ENCODE results near the gene PALM3. TPM values are rescaled to one million over a fixed set of nuclear protein-coding genes. Genes with fewer than 3 reads are reported as not detected.

Gene PALM3
- total and polyA plus RNA-seq, 2 experiments from 2014 or later: 16.6 to 45.8 TPM

GRCh38 chr19:14066134-14066533 lies 4.3 kb upstream of the PALM3 start:
- Mint-ChIP-seq H3K4me3 (no peak overlapping the region), H3K27ac (no peak overlapping the region), H3K36me3 (ENCODE audit: low read depth) (no peaks in the 10 kb centered on the region), H3K4me1 (peaks cover 5% of the 10 kb centered on the region; the same call in 2 of the 3 replicates), H3K9me3 (no peaks in the 10 kb centered on the region; the same call in 2 of the 3 replicates), H3K27me3 (ENCODE audit: insufficient read depth, low read depth, poor library complexity) (peaks cover 13% of the 10 kb centered on the region)
- no peaks in the 10 kb centered on the region for H3K9me2 ChIP-seq (ENCODE audit: insufficient read depth)
- no peaks in the 10 kb centered on the region for H4K20me1 ChIP-seq (replicated peaks; ENCODE audit: insufficient read depth)
- H3K36me3 ChIP-seq (ENCODE audit: insufficient read depth): no peaks in the 10 kb centered on the region
- 0 out of 2 replicates have a peak, but pooled peaks cover 8% of the 10 kb centered on the region for H3F3A ChIP-seq (replicated peaks; ENCODE audit: low read depth)
- peaks cover 8% of the 10 kb centered on the region; the same call in 1 of the 2 replicates for H3K27me3 ChIP-seq (ENCODE audit: insufficient read depth)
- DNase-seq (ENCODE audit: low spot score) (no peak), ATAC-seq (no peak)
- TF ChIP-seq CTCF (conservative IDR thresholded peaks at IDR 0.05; ENCODE audit: low read depth in 2 of 2): no peak
- TF ChIP-seq NANOG (IDR thresholded peaks at IDR 0.05; ENCODE audit: borderline replicate concordance): no peak
- no peak for TF ChIP-seq CREB1 (CRISPR knock-in tag; IDR thresholded peaks at IDR 0.05; ENCODE audit: low read depth)
- no peak for TF ChIP-seq REST (IDR thresholded peaks at IDR 0.05; ENCODE audit: unreplicated experiment)
- no peak overlapping the region for H2AFZ ChIP-seq
- H3K4me3 ChIP-seq: no peak overlapping the region
- H3K79me2 ChIP-seq (replicated peaks; ENCODE audit: insufficient read depth): no peaks in the 10 kb centered on the region
- no peak overlapping the region for H3K4me2 ChIP-seq
- no peak overlapping the region for H3K27ac ChIP-seq (ENCODE audit: low read depth)
- 0 out of 2 replicates have a peak, but pooled peaks cover 2% of the 10 kb centered on the region for H3K4me1 ChIP-seq (ENCODE audit: insufficient read depth)

GRCh38 chr19:14063105-14063504 lies 1.2 kb upstream of the PALM3 start:
- no peaks in the 10 kb centered on the region for H3K79me2 ChIP-seq (replicated peaks; ENCODE audit: insufficient read depth)
- no peak overlapping the region for H3K4me3 Mint-ChIP-seq
- no peaks in the 10 kb centered on the region for H3K9me2 ChIP-seq (ENCODE audit: insufficient read depth)
- peaks cover 21% of the 10 kb centered on the region for H3K27me3 Mint-ChIP-seq (ENCODE audit: insufficient read depth, low read depth, poor library complexity)
- no peaks in the 10 kb centered on the region for H3K36me3 Mint-ChIP-seq (ENCODE audit: low read depth)
- H3F3A ChIP-seq (replicated peaks; ENCODE audit: low read depth): 0 out of 2 replicates have a peak, but pooled peaks cover 5% of the 10 kb centered on the region
- TF ChIP-seq EZH2phosphoT487 (IDR thresholded peaks at IDR 0.05; ENCODE audit: unreplicated experiment) (no peak), ZNF114 (CRISPR knock-in tag; IDR thresholded peaks at IDR 0.05) (no peak), NANOG (IDR thresholded peaks at IDR 0.05; ENCODE audit: borderline replicate concordance) (no peak), CTCF (conservative IDR thresholded peaks at IDR 0.05; ENCODE audit: low read depth in 2 of 2) (no peak), POLR2AphosphoS5 (IDR thresholded peaks at IDR 0.05; ENCODE audit: low read depth) (no peak), STAT1 (IDR thresholded peaks at IDR 0.05; ENCODE audit: unreplicated experiment) (no peak)
- no peak overlapping the region for H3K4me2 ChIP-seq
- peaks cover 19% of the 10 kb centered on the region for H3K27me3 ChIP-seq (ENCODE audit: insufficient read depth)
- no peak overlapping the region for H3K27ac Mint-ChIP-seq
- DNase-seq (ENCODE audit: low spot score): no peak
- H3K27ac ChIP-seq (ENCODE audit: low read depth): no peak overlapping the region
- H3K4me1 ChIP-seq (ENCODE audit: insufficient read depth): peaks cover 8% of the 10 kb centered on the region; the same call in 1 of the 2 replicates
- peaks cover 10% of the 10 kb centered on the region for H3K4me1 Mint-ChIP-seq
- H3K4me3 ChIP-seq: no peak overlapping the region
- no peaks in the 10 kb centered on the region for H4K20me1 ChIP-seq (replicated peaks; ENCODE audit: insufficient read depth)
- H2AFZ ChIP-seq: no peak overlapping the region
- no peaks in the 10 kb centered on the region for H3K36me3 ChIP-seq (ENCODE audit: insufficient read depth)
- H3K9me3 Mint-ChIP-seq: no peaks in the 10 kb centered on the region
- ATAC-seq: no peak

All from GM23338 (cell line).